Uterus (tissue), 2 donors: Measurements from ENCODE around the gene IGF1R.

Experiments
- POLR2A ChIP-seq, 2 donors: fragments of 450-650 bp; IDR thresholded peaks; one replicate each; pipeline ENCODE4 v1.6.1; 2016; ENCODE audit warnings: antibody characterized with exemption in 2 of 2, mild to moderate bottlenecking in 1 of 2, moderate library complexity in 1 of 2
- TF ChIP-seq, protein P1 (sequence below), 4 experiments: fragments of 200-600 bp in 2 of 4; fragments of 450-650 bp in 2 of 4; sonication (generic) in 2 of 4; IDR thresholded peaks; one replicate each; pipeline ENCODE4 v1.5.1; 2016 to 2019; ENCODE audit warnings: antibody characterized with exemption in 4 of 4, mild to moderate bottlenecking in 2 of 4, moderate library complexity in 1 of 4

- TF ChIP-seq, protein P1, sequence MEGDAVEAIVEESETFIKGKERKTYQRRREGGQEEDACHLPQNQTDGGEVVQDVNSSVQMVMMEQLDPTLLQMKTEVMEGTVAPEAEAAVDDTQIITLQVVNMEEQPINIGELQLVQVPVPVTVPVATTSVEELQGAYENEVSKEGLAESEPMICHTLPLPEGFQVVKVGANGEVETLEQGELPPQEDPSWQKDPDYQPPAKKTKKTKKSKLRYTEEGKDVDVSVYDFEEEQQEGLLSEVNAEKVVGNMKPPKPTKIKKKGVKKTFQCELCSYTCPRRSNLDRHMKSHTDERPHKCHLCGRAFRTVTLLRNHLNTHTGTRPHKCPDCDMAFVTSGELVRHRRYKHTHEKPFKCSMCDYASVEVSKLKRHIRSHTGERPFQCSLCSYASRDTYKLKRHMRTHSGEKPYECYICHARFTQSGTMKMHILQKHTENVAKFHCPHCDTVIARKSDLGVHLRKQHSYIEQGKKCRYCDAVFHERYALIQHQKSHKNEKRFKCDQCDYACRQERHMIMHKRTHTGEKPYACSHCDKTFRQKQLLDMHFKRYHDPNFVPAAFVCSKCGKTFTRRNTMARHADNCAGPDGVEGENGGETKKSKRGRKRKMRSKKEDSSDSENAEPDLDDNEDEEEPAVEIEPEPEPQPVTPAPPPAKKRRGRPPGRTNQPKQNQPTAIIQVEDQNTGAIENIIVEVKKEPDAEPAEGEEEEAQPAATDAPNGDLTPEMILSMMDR (IDR thresholded peaks at IDR 0.05) = no peak
- TF ChIP-seq POLR2A (IDR thresholded peaks at IDR 0.05) = no peak
These were observed 235.1 kb downstream of the IGF1R start for GRCh38 chr15:98883478-98883877.
